GM12801 (cell line): ENCODE measurements around the gene ZC4H2.

Experiments
- CTCF ChIP-seq: IDR thresholded peaks from one replicate; pipeline ENCODE4 v1.5.1; 2011; ENCODE audit warnings: control low read depth; ENCODE audit not compliant: insufficient read length; ENCODE audit errors: extremely low read depth

ZC4H2 gene

GRCh38 chrX:64975989-64976672 lies at the start of gene ZC4H2:
ZC4H2 (minus strand) TSS chrX:64976450; CDS start chrX:64976377, 73 bp downstream.
- no peak for TF ChIP-seq CTCF

- no peak for TF ChIP-seq CTCF
Observed at GRCh38 chrX:65017451-65017850, 41.2 kb upstream of the ZC4H2 start.

GRCh38 chrX:65014230-65014629 lies 38.0 kb upstream of the ZC4H2 start:
- TF ChIP-seq CTCF: no peak

GRCh38 chrX:65009459-65009858 lies 33.2 kb upstream of the ZC4H2 start:
- no peak for TF ChIP-seq CTCF

- TF ChIP-seq CTCF: no peak
Observed at GRCh38 chrX:64996805-64997204, 20.6 kb upstream of the ZC4H2 start.

- TF ChIP-seq CTCF: no peak
Observed at GRCh38 chrX:64994131-64994798, 18.0 kb upstream of the ZC4H2 start.

- TF ChIP-seq CTCF: no peak
Observed at GRCh38 chrX:64977830-64978229, 1.6 kb upstream of the ZC4H2 start.
